HepG2 (cell line): ENCODE results near the gene ACTR3. TPM values are rescaled to one million over a fixed set of nuclear protein-coding genes. Genes with fewer than 3 reads are reported as not detected.
A peak's percentile ranks its signal among the peaks of the same experiment; 100 is the strongest.

Experiments used
- DR1 ChIP-seq: sonication (generic); formaldehyde crosslinking; IDR thresholded peaks from 2 replicates; pipeline ENCODE4 v1.8.0; 2021; ENCODE audit warnings: mild to moderate bottlenecking, missing genetic modification reagents, inconsistent platforms
- FOXA1 ChIP-seq, 2 experiments: fragments of 450-650 bp in 1 of 2; sonication (generic) in 1 of 2; formaldehyde crosslinking in 1 of 2; IDR thresholded peaks; 2 replicates each; pipeline versions ENCODE4 v1.4.0 to v1.6.1; 2016 to 2020; ENCODE audit warnings: missing genetic modification reagents in 1 of 2
- HOXA3 ChIP-seq: sonication (generic); formaldehyde crosslinking; IDR thresholded peaks from 2 replicates; pipeline ENCODE4 v1.5.0; 2020; ENCODE audit warnings: missing genetic modification reagents
- LCORL ChIP-seq, 2 experiments: fragments of 450-650 bp in 1 of 2; sonication (generic) in 1 of 2; formaldehyde crosslinking in 1 of 2; IDR thresholded peaks; 2 replicates each; pipeline versions ENCODE4 v1.5.0 to v1.6.1; 2017 to 2020; ENCODE audit warnings: antibody characterized with exemption in 1 of 2, missing genetic modification reagents in 1 of 2
- MLXIP ChIP-seq: sonication (generic); formaldehyde crosslinking; IDR thresholded peaks from 2 replicates; pipeline ENCODE4 v1.9.0; 2021; ENCODE audit warnings: missing genetic modification reagents, borderline replicate concordance
- NR2F2 ChIP-seq: IDR thresholded peaks from 2 replicates; pipeline ENCODE4 v1.6.1; 2012; ENCODE audit warnings: low read depth, inconsistent platforms, borderline replicate concordance
- RBM39 ChIP-seq: fragments of 200-400 bp; formaldehyde crosslinking; IDR thresholded peaks from one replicate; pipeline ENCODE4 v1.6.1; 2018; ENCODE audit warnings: antibody characterized with exemption, mild to moderate bottlenecking, low read depth, low read length; ENCODE audit not compliant: poor library complexity, severe bottlenecking
- RXRA ChIP-seq: sonication (generic); formaldehyde crosslinking; IDR thresholded peaks from 2 replicates; pipeline ENCODE4 v1.5.1; 2020; ENCODE audit warnings: missing genetic modification reagents
- SIN3B ChIP-seq: fragments of 150-350 bp; IDR thresholded peaks from 2 replicates; pipeline ENCODE4 v1.6.1; 2014; ENCODE audit warnings: low read length
- SP2 ChIP-seq: sonication (generic); formaldehyde crosslinking; IDR thresholded peaks from 2 replicates; pipeline ENCODE4 v1.5.1; 2020; ENCODE audit warnings: mild to moderate bottlenecking, missing genetic modification reagents
- TAF1 ChIP-seq: sonication (generic); formaldehyde crosslinking; IDR thresholded peaks from 2 replicates; pipeline ENCODE4 v1.4.0; 2020; ENCODE audit warnings: missing genetic modification reagents
- ZBTB3 ChIP-seq: sonication (generic); formaldehyde crosslinking; IDR thresholded peaks from 2 replicates; pipeline ENCODE4 v1.4.0; 2020; ENCODE audit warnings: low read depth, mild to moderate bottlenecking, moderate library complexity, missing genetic modification reagents, borderline replicate concordance
- ZNF446 ChIP-seq: sonication (generic); formaldehyde crosslinking; IDR thresholded peaks from 2 replicates; pipeline ENCODE4 v1.5.0; 2020; ENCODE audit warnings: mild to moderate bottlenecking, missing genetic modification reagents
- ZNF496 ChIP-seq: sonication (generic); formaldehyde crosslinking; IDR thresholded peaks from 2 replicates; pipeline ENCODE4 v1.8.1; 2023; ENCODE audit warnings: mild to moderate bottlenecking, moderate library complexity, missing genetic modification reagents; ENCODE audit not compliant: insufficient replicate concordance
- ZNF576 ChIP-seq: sonication (generic); formaldehyde crosslinking; IDR thresholded peaks from 2 replicates; pipeline ENCODE4 v1.4.0; 2020; ENCODE audit warnings: mild to moderate bottlenecking, missing genetic modification reagents
- ZNF605 ChIP-seq: sonication (generic); formaldehyde crosslinking; IDR thresholded peaks from 2 replicates; pipeline ENCODE4 v1.8.0; 2022; ENCODE audit warnings: mild to moderate bottlenecking, missing genetic modification reagents
- ZNF609 ChIP-seq: sonication (generic); formaldehyde crosslinking; IDR thresholded peaks from 2 replicates; pipeline ENCODE4 v1.4.0; 2020; ENCODE audit warnings: mild to moderate bottlenecking, missing genetic modification reagents, borderline replicate concordance
- ZNF746 ChIP-seq: sonication (generic); formaldehyde crosslinking; IDR thresholded peaks from 2 replicates; pipeline ENCODE4 v1.8.0; 2022; ENCODE audit warnings: mild to moderate bottlenecking, missing genetic modification reagents
- ZNF788 ChIP-seq: sonication (generic); formaldehyde crosslinking; IDR thresholded peaks from 2 replicates; pipeline ENCODE4 v1.5.0; 2020; ENCODE audit warnings: mild to moderate bottlenecking, missing genetic modification reagents, borderline replicate concordance
- polyA plus RNA-seq, 8 experiments: library from polyadenylated mRNA; depleted of rRNA in 3 of 8; stranded (reverse) in 7 of 8; unstranded in 1 of 8; fragments of >200 nt; fragmentation: Illumina TruSeq in 4 of 8; extraction: Trizol in 4 of 8; gene quantifications; 2 replicates each; pipeline versions ENCODE4 v1.2.1 to v1.2.3, GENCODE V29; 2011 to 2016; ENCODE audit warnings: low read depth in 4 of 8, missing spikeins in 1 of 8, mixed read lengths in 1 of 8; ENCODE audit not compliant: insufficient read depth in 1 of 8
- total RNA-seq, 5 experiments: library from RNA; depleted of rRNA; stranded (reverse); fragments of >200 nt; fragmentation: Illumina TruSeq; extraction: Trizol; gene quantifications; 2 replicates each; pipeline ENCODE4 v1.2.3, GENCODE V29; 2016; ENCODE audit warnings: low read depth in 1 of 5

Gene ACTR3
- total and polyA plus RNA-seq, 2 of the 13 experiments (the other 11 are each of a cell fraction or from before 2014, with no cell fraction given) = 123 to 225 TPM

GRCh38 chr2:113876503-113877387 is 13.1 kb upstream of the ACTR3 start (continued):
- TF ChIP-seq ZNF609 (CRISPR knock-in tag) (no peak), SP2 (no peak), ZNF576 (CRISPR knock-in tag) (no peak), ZBTB3 (no peak), SIN3B (no peak), NR2F2 (0 out of 2 replicates have a peak, but pooled peaks have one; percentile 20), ZNF746 (0 out of 2 replicates have a peak, but pooled peaks have one; percentile 30), RBM39 (no peak), TAF1 (0 out of 2 replicates have a peak, but pooled peaks have one; percentile 30), RXRA (CRISPR knock-in tag) (peak; percentile 64; the same call in 1 of the 2 replicates), LCORL (IDR thresholded peaks at IDR 0.05) (peak; percentile 50; the same call in 1 of the 2 replicates), LCORL (CRISPR knock-in tag; IDR thresholded peaks at IDR 0.05) (peak; percentile 68), ZNF446 (CRISPR knock-in tag) (no peak), MLXIP (peak; percentile 25; the same call in 1 of the 2 replicates), DR1 (CRISPR knock-in tag) (no peak), HOXA3 (CRISPR knock-in tag) (peak; percentile 68; the same call in 1 of the 2 replicates), ZNF496 (CRISPR knock-in tag) (no peak), FOXA1 (IDR thresholded peaks at IDR 0.05) (no peak), FOXA1 (CRISPR knock-in tag; IDR thresholded peaks at IDR 0.05) (peak; percentile 71), ZNF605 (CRISPR knock-in tag) (peak; percentile 90), ZNF788 (peak; percentile 38; the same call in 1 of the 2 replicates)
